SU-DHL-6 (cell line): ENCODE results near the gene P3H2.

Experiments used
- H2AFZ ChIP-seq: fragments of 200-600 bp; sonication (generic); 2 replicates; pipeline ENCODE4 v1.6.1; 2014; ENCODE audit warnings: low read depth, mild to moderate bottlenecking, moderate library complexity, mixed read lengths, antibody characterized with exemption, low read length; ENCODE audit not compliant: severe bottlenecking
- H3F3A ChIP-seq: fragments of 200-600 bp; shearing (Covaris generic); 2 replicates; pipeline ENCODE4 v1.6.0; 2016; ENCODE audit warnings: antibody characterized with exemption, mild to moderate bottlenecking; ENCODE audit not compliant: insufficient read depth
- H3K27ac ChIP-seq: fragments of 200-600 bp; sonication (generic); 2 replicates; pipeline ENCODE4 v1.5.1; 2016; ENCODE audit warnings: low read depth, mild to moderate bottlenecking, low read length, moderate library complexity, mixed read lengths
- H3K27me3 ChIP-seq: fragments of 200-600 bp; sonication (generic), shearing (Covaris generic); 2 replicates; pipeline ENCODE4 v1.6.0; 2014; ENCODE audit warnings: mild to moderate bottlenecking, low read length
- H3K36me3 ChIP-seq: fragments of 200-600 bp; sonication (generic); 2 replicates; pipeline ENCODE4 v1.6.1; 2014; ENCODE audit warnings: mild to moderate bottlenecking, low read length, mixed read lengths
- H3K4me2 ChIP-seq: fragments of 300-600, 200-600 bp; shearing (Covaris generic), sonication (generic); 2 replicates; pipeline ENCODE4 v1.6.0; 2014; ENCODE audit warnings: low read length, low read depth, mild to moderate bottlenecking; ENCODE audit not compliant: poor library complexity, severe bottlenecking
- H3K4me3 ChIP-seq: fragments of 200-600 bp; sonication (generic); 2 replicates; pipeline ENCODE4 v1.5.1; 2014; ENCODE audit warnings: antibody characterized with exemption, low read length, mild to moderate bottlenecking, mixed read lengths; ENCODE audit not compliant: insufficient read depth, poor library complexity, severe bottlenecking
- H3K79me2 ChIP-seq: fragments of 200-600 bp; sonication (generic); 2 replicates; pipeline ENCODE4 v1.6.1; 2014; ENCODE audit warnings: mild to moderate bottlenecking, low read length, moderate library complexity; ENCODE audit not compliant: insufficient read depth
- H3K9ac ChIP-seq: fragments of 200-600 bp; sonication (generic); 2 replicates; pipeline ENCODE4 v1.7.0; 2014; ENCODE audit warnings: mild to moderate bottlenecking, low read length
- H3K9me2 ChIP-seq: fragments of 200-600 bp; sonication (generic); replicated peaks from 2 replicates; pipeline ENCODE4 v1.6.1; 2014; ENCODE audit warnings: low read length; ENCODE audit not compliant: insufficient read depth
- H3K9me3 ChIP-seq: fragments of 200-600 bp; sonication (generic); 2 replicates; pipeline ENCODE4 v1.6.1; 2014; ENCODE audit warnings: low read length, mixed read lengths; ENCODE audit not compliant: insufficient read depth
- H4K20me1 ChIP-seq: fragments of 200-600 bp; sonication (generic); 2 replicates; pipeline ENCODE4 v1.6.1; 2014; ENCODE audit warnings: low read depth, mild to moderate bottlenecking, antibody characterized with exemption, low read length, moderate library complexity, mixed read lengths
- EZH2phosphoT487 ChIP-seq: fragments of 200-600 bp; sonication (generic), shearing (Covaris generic); conservative IDR thresholded peaks from 2 replicates; pipeline ENCODE4 v1.6.1; 2018; ENCODE audit warnings: mild to moderate bottlenecking, antibody characterized with exemption, low read length, moderate library complexity, mixed read lengths
- TF ChIP-seq, protein P1 (sequence below): fragments of 200-600 bp; sonication (generic); IDR thresholded peaks from one replicate; pipeline ENCODE4 v1.5.1; 2017; ENCODE audit warnings: antibody characterized with exemption, mild to moderate bottlenecking, low read length, moderate library complexity; ENCODE audit not compliant: insufficient read depth, poor library complexity, severe bottlenecking

P3H2 gene

DNA sequence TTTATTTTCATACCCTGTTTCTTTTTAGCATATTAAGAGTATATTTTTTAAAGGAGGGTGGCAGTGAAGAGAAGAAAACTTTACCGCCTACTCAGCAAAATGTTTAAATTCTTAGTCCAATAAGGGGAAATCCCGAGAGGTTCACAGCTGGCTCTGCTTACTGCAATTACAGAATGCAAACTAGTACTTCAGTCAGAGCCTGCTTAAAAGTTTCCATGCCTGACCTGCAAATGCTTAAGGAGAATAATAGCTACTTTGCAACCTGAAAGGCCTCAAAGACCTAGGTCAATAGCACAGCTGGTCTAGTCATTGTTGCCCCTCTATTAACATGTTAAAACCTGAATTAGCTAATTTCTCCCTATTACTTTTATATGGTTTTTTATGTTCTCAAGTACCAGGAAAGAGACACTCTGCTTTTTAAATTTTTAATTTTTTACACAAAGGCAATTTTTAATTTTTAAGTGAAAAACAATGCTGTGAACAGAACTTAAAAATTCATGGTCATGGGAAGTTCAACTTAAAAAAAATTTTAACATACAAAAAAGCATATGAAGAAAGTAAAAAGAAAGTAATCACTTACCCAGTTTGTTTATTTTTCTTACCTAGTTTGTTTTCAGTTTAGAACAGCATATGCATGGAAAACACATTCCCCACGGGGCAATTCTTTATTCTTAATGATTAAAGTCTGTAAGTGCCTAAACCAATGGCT, 79.2 kb downstream of the P3H2 start:
- H4K20me1 ChIP-seq: 0 out of 2 replicates have a peak, but pooled peaks cover 4% of the 10 kb centered on the region
- H3K9ac ChIP-seq: no peak overlapping the region
- no peaks in the 10 kb centered on the region for H3K36me3 ChIP-seq
- no peaks in the 10 kb centered on the region for H3F3A ChIP-seq
- H3K4me3 ChIP-seq: no peak overlapping the region
- no peaks in the 10 kb centered on the region for H3K9me3 ChIP-seq
- no peak overlapping the region for H3K27ac ChIP-seq
- H3K9me2 ChIP-seq: no peaks in the 10 kb centered on the region
- TF ChIP-seq EZH2phosphoT487: no peak
- TF ChIP-seq, protein P1, sequence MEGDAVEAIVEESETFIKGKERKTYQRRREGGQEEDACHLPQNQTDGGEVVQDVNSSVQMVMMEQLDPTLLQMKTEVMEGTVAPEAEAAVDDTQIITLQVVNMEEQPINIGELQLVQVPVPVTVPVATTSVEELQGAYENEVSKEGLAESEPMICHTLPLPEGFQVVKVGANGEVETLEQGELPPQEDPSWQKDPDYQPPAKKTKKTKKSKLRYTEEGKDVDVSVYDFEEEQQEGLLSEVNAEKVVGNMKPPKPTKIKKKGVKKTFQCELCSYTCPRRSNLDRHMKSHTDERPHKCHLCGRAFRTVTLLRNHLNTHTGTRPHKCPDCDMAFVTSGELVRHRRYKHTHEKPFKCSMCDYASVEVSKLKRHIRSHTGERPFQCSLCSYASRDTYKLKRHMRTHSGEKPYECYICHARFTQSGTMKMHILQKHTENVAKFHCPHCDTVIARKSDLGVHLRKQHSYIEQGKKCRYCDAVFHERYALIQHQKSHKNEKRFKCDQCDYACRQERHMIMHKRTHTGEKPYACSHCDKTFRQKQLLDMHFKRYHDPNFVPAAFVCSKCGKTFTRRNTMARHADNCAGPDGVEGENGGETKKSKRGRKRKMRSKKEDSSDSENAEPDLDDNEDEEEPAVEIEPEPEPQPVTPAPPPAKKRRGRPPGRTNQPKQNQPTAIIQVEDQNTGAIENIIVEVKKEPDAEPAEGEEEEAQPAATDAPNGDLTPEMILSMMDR: no peak
- H2AFZ ChIP-seq: no peak overlapping the region
- no peak overlapping the region for H3K4me2 ChIP-seq
- H3K79me2 ChIP-seq: no peaks in the 10 kb centered on the region
- no peaks in the 10 kb centered on the region for H3K27me3 ChIP-seq

GRCh38 chr3:190040145-190040544, 80.6 kb downstream of the P3H2 start:
- Histone ChIP-seq H2AFZ (no peak overlapping the region), H3K79me2 (no peaks in the 10 kb centered on the region), H3K27me3 (no peaks in the 10 kb centered on the region), H3K9me2 (no peaks in the 10 kb centered on the region), H3F3A (no peaks in the 10 kb centered on the region), H3K9me3 (no peaks in the 10 kb centered on the region), H3K36me3 (no peaks in the 10 kb centered on the region), H3K27ac (no peak overlapping the region), H3K4me2 (no peak overlapping the region), H4K20me1 (0 out of 2 replicates have a peak, but pooled peaks cover 4% of the 10 kb centered on the region), H3K9ac (no peak overlapping the region), H3K4me3 (no peak overlapping the region)
- TF ChIP-seq, protein P1: no peak
- TF ChIP-seq EZH2phosphoT487: no peak

- H2AFZ ChIP-seq: no peak overlapping the region
- no peaks in the 10 kb centered on the region for H3K27me3 ChIP-seq
- H3K36me3 ChIP-seq: no peaks in the 10 kb centered on the region
- TF ChIP-seq, protein P1: no peak
- TF ChIP-seq EZH2phosphoT487: no peak
- no peak overlapping the region for H3K9ac ChIP-seq
- no peak overlapping the region for H3K4me2 ChIP-seq
- no peaks in the 10 kb centered on the region for H3K9me3 ChIP-seq
- H3K9me2 ChIP-seq: no peaks in the 10 kb centered on the region
- no peak overlapping the region for H3K27ac ChIP-seq
- H3K79me2 ChIP-seq: no peaks in the 10 kb centered on the region
- H4K20me1 ChIP-seq: 0 out of 2 replicates have a peak, but pooled peaks cover 4% of the 10 kb centered on the region
- no peaks in the 10 kb centered on the region for H3F3A ChIP-seq
- no peak overlapping the region for H3K4me3 ChIP-seq
Measured at GRCh38 chr3:190038050-190038933, 82.4 kb downstream of the P3H2 start.
